ENCODE data around the gene INO80D.
"Not testable (repeated sequence)": the region's sequence is repeated elsewhere in the genome, so short reads cannot be mapped to it uniquely, and the experiment has no call there.

DNA sequence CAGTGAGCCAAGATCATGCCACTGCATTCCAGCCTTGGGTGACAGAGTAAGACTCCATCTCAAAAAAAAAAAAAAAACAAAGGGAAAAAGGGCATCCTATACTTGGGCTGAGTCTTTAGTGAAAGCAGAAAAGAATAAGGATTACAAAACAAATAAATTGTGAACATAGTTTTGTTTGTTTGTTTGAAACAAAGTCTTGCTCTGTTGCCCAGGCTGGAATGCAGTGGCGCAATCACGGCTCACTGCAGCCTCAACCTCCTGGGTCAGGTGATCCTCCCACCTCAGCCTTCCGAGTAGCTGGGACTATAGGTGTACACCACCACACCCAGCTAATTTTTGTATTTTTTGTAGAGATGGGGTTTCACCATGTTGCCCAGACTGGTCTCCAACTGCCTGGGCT, 36.6 kb upstream of the INO80D start:
- not testable (repeated sequence) for TF ChIP-seq ZNF644 (CRISPR knock-in tag; IDR thresholded peaks at IDR 0.05; ENCODE audit: low read depth); RFX1 (IDR thresholded peaks at IDR 0.05); MAFK (conservative IDR thresholded peaks at IDR 0.05 in 1 of 2, IDR thresholded peaks at IDR 0.05 in 1 of 2; ENCODE audit: low read length in 2 of 2); KDM1A (CRISPR knock-in tag; IDR thresholded peaks at IDR 0.05); POLR2A (IDR thresholded peaks at IDR 0.05; ENCODE audit: insufficient read depth in 1 of 2, low read depth in 2 of 2, low read length in 2 of 2); EHMT2 (IDR thresholded peaks at IDR 0.05; ENCODE audit: borderline replicate concordance, low read depth, low read length); EP300 (IDR thresholded peaks at IDR 0.05; ENCODE audit: low read depth in 2 of 2, low read length in 2 of 2); EP300 (CRISPR knock-in tag; IDR thresholded peaks at IDR 0.05; ENCODE audit: borderline replicate concordance); ZMYM4 (CRISPR knock-in tag; IDR thresholded peaks at IDR 0.05); NPAS2 (CRISPR knock-in tag; IDR thresholded peaks at IDR 0.05; ENCODE audit: borderline replicate concordance)
- TF ChIP-seq, protein P1, sequence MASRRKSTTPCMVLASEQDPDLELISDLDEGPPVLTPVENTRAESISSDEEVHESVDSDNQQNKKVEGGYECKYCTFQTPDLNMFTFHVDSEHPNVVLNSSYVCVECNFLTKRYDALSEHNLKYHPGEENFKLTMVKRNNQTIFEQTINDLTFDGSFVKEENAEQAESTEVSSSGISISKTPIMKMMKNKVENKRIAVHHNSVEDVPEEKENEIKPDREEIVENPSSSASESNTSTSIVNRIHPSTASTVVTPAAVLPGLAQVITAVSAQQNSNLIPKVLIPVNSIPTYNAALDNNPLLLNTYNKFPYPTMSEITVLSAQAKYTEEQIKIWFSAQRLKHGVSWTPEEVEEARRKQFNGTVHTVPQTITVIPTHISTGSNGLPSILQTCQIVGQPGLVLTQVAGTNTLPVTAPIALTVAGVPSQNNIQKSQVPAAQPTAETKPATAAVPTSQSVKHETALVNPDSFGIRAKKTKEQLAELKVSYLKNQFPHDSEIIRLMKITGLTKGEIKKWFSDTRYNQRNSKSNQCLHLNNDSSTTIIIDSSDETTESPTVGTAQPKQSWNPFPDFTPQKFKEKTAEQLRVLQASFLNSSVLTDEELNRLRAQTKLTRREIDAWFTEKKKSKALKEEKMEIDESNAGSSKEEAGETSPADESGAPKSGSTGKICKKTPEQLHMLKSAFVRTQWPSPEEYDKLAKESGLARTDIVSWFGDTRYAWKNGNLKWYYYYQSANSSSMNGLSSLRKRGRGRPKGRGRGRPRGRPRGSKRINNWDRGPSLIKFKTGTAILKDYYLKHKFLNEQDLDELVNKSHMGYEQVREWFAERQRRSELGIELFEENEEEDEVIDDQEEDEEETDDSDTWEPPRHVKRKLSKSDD (CRISPR knock-in tag; IDR thresholded peaks at IDR 0.05; ENCODE audit: low read depth), result not testable (repeated sequence)
- TF ChIP-seq, protein P2, sequence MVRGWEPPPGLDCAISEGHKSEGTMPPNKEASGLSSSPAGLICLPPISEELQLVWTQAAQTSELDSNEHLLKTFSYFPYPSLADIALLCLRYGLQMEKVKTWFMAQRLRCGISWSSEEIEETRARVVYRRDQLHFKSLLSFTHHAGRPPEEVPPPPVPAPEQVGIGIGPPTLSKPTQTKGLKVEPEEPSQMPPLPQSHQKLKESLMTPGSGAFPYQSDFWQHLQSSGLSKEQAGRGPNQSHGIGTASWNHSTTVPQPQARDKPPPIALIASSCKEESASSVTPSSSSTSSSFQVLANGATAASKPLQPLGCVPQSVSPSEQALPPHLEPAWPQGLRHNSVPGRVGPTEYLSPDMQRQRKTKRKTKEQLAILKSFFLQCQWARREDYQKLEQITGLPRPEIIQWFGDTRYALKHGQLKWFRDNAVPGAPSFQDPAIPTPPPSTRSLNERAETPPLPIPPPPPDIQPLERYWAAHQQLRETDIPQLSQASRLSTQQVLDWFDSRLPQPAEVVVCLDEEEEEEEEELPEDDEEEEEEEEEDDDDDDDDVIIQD (CRISPR knock-in tag; IDR thresholded peaks at IDR 0.05; ENCODE audit: low read depth), result not testable (repeated sequence)
- TF ChIP-seq, protein P3, sequence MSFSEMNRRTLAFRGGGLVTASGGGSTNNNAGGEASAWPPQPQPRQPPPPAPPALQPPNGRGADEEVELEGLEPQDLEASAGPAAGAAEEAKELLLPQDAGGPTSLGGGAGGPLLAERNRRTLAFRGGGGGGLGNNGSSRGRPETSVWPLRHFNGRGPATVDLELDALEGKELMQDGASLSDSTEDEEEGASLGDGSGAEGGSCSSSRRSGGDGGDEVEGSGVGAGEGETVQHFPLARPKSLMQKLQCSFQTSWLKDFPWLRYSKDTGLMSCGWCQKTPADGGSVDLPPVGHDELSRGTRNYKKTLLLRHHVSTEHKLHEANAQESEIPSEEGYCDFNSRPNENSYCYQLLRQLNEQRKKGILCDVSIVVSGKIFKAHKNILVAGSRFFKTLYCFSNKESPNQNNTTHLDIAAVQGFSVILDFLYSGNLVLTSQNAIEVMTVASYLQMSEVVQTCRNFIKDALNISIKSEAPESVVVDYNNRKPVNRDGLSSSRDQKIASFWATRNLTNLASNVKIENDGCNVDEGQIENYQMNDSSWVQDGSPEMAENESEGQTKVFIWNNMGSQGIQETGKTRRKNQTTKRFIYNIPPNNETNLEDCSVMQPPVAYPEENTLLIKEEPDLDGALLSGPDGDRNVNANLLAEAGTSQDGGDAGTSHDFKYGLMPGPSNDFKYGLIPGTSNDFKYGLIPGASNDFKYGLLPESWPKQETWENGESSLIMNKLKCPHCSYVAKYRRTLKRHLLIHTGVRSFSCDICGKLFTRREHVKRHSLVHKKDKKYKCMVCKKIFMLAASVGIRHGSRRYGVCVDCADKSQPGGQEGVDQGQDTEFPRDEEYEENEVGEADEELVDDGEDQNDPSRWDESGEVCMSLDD (CRISPR knock-in tag; IDR thresholded peaks at IDR 0.05; ENCODE audit: borderline replicate concordance), result not testable (repeated sequence)
- TF ChIP-seq, protein P4, sequence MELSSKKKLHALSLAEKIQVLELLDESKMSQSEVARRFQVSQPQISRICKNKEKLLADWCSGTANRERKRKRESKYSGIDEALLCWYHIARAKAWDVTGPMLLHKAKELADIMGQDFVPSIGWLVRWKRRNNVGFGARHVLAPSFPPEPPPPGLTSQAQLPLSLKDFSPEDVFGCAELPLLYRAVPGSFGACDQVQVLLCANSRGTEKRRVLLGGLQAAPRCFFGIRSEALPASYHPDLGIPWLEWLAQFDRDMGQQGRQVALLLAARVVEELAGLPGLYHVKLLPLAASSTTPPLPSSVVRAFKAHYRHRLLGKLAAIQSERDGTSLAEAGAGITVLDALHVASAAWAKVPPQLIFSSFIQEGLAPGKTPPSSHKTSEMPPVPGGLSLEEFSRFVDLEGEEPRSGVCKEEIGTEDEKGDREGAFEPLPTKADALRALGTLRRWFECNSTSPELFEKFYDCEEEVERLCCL (CRISPR knock-in tag; IDR thresholded peaks at IDR 0.05; ENCODE audit: borderline replicate concordance), result not testable (repeated sequence)
- TF ChIP-seq, protein P5, sequence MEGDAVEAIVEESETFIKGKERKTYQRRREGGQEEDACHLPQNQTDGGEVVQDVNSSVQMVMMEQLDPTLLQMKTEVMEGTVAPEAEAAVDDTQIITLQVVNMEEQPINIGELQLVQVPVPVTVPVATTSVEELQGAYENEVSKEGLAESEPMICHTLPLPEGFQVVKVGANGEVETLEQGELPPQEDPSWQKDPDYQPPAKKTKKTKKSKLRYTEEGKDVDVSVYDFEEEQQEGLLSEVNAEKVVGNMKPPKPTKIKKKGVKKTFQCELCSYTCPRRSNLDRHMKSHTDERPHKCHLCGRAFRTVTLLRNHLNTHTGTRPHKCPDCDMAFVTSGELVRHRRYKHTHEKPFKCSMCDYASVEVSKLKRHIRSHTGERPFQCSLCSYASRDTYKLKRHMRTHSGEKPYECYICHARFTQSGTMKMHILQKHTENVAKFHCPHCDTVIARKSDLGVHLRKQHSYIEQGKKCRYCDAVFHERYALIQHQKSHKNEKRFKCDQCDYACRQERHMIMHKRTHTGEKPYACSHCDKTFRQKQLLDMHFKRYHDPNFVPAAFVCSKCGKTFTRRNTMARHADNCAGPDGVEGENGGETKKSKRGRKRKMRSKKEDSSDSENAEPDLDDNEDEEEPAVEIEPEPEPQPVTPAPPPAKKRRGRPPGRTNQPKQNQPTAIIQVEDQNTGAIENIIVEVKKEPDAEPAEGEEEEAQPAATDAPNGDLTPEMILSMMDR (CRISPR knock-in tag; IDR thresholded peaks at IDR 0.05), result not testable (repeated sequence)

Measured in HepG2 (cell line).